Ecto neural progenitor cell (in vitro differentiated cells): Measurements from ENCODE around the gene LRRC27.

Experiments
- DNase-seq: peaks from one replicate; pipeline ENCODE4 v3.0.0-alpha.2; 2018; ENCODE audit warnings: low spot score

Gene LRRC27

DNA sequence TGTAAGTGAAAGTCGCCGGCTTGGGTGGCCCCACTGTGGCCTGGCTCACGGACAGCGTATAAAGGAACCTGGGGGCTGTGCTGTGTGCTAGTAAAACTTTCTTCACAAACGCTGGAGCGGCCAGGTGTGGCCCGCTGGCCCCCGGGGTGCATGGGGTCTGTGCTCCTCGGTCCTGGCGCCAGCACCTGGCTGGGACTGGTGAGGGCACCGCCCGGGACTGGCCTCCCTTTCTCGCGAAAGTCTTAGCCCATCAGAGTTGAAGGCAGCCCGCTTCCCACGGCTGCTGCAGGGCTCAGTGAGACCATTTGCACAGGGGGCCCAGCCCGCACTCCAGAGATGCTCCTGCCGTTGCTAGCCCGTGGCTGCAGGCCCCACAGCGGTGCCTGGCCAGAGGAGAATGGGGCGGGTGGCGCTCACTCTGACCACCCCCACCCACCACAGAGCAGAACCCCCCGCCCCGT lies 70.8 kb downstream of the LRRC27 start:
- DNase-seq = no peak

DNA sequence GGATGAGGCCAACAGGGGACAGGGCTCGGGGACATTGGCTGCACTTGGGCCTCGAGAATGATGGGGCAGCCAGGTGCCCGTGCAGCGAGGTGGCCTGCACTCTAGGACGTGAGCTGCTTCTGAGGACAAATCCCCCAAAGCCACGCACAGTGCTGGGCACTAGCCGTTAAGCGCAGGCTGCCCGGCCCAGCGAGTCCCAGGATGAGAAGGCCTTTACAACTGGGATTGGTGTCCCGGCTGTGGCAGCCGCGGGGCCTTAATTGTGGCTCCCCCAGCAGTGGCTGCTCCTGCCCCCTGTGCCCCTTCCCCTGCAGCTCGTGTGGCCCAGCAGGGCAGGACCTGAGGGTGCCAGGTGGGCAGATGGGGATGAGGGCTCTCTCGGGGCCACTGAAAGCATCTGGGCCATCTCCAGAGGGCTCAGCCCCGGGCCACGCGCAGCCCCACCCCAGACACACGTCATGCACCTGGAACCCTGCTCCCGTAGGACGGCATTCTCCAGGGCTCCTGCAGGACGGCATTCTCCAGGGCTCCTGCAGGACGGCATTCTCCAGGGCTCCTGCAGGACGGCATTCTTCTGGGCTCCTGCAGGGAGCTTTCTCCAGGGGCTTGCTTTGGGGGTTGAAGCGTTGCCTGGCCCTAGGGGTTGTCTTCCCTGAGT lies 71.6 kb downstream of the LRRC27 start:
- no peak for DNase-seq

DNA sequence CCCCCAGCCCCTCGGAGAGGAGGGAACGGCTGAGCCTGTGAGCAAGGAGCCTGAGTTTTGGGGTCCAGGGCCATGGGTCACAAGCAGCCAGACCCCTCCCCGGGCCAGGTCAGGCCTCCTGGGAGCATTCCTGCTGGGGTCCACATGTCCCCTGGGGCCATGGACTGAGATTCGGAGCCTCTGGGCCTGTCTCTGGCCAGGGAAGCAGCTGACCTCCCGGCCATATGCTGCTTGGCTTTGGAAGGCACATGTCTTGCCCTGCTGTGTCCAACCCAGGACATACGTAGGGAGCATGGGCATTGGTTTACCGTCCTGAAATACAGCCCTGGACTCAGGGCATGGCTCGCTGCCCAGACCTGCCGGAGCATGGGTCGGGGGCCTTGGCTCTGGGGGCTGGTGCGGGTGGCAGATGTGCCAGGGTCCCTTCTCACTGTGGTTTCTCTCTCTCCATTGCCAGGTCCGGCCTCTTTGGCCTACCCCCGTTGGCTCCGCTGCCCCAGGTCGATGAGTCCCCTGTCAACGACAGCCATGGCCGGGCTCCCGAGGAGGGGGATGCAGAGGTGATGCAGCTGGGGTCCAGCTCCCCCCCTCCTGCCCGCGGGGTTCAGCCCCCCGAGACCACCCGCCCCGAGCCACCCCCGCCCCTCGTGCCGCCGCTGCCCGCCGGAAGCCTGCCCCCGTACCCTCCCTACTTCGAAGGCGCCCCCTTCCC lies 72.3 kb downstream of the LRRC27 start:
- no peak for DNase-seq

DNA sequence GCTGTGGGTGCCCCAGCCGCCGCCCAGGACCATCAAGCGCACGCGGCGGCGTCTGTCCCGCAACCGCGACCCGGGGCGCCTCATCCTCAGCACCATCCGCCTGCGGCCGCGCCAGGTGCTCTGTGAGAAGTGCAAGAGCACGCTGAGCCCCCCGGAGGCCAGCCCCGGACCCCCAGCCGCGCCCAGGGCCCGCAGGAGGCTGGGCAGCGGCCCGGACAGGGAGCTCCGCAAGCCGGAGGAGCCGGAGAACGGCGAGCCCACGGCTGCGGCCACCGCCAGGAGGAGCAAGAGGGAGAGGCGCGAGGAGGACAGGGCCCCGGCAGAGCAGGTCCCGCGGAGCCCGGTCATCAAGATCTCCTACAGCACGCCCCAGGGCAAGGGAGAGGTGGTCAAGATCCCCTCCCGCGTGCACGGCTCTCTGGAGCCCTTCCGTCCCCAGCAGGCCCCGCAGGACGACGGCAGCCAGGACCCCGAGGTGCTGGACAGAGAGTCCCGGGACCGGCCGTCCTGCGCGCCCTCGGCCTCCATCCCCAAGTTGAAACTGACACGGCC lies 73.0 kb downstream of the LRRC27 start:
- DNase-seq = no peak

DNA sequence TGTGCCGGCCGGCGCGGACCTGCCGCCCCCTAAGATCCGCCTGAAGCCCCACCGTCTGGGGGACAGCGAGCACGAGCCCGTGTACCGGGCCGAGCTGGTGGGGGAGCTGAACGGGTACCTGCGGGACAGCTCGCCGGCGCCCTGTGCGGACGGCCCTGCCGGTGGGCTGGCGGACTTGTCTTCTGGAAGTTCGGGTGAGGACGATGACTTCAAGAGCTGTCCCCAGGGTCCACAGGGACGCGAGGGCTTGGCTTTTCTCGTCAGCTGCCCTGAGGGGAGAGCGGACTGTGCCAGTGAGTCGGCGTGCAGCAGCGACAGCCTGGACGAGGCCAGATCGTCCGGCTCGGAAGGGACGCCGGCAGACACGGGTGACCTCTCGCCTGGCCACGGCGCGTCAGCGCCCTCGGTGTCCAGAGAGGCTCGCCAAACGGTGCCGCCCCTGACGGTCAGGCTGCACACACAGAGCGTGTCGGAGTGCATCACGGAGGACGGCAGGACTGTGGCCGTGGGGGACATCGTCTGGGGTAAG lies 73.5 kb downstream of the LRRC27 start:
- no peak for DNase-seq

DNA sequence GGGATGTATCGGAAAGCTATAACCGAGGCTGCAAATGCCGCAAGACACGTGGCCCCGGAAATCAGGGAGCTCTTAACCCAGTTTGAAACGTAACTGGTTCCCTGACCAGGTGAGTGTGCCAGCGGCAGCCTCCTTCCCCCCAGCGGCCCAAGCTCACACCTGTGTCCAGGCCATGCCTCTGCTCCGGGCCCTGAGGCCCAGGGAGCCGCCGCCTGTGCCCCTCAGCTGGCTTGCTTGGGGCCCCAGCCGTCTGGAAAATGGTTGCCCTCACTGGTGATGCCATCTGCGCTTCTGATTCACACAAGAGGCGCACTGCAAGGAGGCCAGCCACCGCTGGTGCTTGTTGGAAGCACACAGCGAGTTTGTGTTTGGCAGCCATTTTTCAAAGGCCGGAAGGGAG lies 74.2 kb downstream of the LRRC27 start:
- no peak for DNase-seq

DNA sequence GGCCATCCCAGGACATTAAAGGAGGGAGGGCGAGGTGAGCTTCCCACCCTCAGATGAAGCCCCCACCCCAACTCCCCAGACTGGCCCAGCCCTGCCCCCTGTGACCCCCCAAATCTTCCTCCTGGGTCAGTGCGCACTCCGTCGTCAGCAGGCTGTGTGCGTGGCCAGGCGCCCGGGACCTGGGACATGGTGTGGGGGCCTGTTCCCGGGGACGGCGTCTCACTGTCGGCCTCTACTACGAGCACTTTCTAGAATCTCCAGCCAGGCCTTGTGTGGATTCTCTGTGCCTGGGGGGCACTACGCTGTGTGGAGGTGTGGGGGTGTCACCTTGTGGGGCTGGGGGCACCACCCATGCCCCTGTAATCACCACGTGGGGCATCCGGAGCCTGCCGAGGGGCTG lies 74.8 kb downstream of the LRRC27 start:
- no peak for DNase-seq

DNA sequence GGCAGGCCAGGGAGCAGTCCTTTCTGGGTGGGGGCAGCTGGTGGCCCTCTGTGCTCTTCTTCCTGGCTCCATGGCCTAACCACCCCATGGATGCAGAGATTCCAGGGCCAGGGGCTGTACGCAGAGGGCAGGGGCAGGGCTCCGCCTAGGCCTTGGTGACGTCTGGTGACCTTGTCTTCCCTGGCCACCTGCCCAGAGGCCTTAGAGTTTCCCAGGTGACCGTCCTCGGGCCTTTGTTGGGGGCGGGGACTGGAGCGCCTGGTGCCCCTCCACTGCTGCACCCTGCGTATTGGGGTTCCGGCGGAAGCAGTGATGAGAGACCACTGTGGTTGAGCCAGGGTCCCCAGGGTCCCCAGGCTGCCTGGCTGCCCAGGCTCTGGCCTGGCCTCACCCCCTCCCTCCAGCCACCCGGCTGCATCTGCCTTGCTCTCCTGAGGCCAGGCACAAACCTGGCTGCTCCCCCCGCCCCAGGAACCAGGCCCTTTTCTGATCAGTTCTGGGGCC lies 75.3 kb downstream of the LRRC27 start:
- no peak for DNase-seq

DNA sequence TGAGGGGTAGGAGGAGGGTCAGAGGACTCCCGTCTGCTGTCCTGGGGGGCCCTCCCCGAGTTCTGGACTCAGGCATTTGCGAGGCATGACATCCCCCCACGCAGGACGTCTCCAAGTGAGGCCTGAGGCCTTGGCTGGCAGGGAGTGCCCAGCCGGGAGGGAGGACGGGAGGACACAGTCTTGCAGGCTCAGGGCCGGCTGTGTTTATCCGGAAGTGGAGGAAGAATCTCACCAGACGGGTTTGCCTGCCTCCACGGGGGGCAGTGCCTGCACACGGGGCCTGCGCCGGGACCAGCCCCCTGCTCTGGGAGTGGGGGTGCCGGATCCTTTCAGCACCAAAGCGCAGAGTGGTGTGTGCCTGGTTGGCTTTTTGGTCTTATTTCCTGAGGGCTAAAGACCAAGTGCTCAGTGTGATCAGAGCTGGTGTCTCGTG lies 75.9 kb downstream of the LRRC27 start:
- no peak for DNase-seq

DNA sequence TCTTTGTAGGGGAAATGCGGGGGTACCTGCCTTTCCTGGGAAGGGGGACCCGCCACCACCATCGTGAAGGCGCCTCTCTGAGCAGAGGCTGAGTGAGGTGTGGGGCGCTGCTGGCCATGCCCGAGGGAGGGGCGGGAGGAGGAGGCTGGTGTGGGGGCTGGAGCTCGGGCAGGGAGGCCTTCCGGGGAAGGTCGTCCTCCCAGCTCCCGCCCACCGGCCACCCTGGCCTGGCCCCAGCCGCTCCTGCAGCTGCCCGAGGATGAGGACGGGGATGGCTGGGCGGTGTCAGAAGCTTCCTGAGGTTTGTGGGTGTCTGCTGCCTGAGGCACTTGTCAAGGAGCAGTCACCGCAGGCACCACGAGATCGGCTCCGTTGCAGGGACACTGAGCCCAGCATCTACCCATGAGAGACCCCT lies 76.4 kb downstream of the LRRC27 start:
- DNase-seq = no peak

DNA sequence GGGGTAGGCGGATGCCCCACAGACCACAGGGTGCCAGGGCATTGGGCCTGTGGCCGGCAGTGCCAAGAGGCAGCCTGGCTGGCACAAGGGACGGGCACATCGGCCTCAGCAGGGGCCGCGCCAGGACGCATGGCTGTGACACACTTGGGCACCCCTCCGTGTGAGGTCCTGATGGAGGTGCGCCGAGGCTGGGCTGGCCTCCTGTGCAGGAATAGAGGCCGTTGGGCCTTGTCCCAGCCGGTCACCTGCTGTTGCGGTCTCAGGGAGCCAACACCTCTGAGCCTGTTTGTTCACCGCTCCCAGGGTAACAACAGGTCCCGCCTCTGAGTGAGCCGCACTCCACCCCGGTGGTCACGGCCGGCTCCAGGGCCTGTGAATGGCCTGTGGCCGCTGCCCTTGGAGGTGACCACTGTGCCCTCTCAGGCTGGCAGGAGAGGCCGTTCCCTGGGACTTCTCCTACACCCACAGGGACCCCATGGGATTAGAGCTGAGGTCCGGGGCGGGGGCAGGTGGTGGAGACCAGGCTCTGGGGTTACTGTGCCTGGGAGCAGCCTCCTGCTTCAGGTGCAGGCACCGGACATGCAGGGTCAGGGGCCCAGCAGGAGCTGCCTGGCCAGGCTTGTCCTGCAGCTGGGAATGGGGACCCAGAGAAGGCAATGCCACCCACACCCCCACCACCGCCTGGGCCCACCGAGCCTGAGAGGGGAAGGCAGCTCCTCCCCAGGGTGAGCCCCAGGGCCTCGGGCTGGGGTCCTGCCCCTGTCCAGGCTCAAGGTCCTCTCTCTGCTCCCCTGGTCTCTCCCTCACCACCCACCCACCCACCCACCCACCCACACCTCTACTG lies 77.1 kb downstream of the LRRC27 start:
- no peak for DNase-seq

DNA sequence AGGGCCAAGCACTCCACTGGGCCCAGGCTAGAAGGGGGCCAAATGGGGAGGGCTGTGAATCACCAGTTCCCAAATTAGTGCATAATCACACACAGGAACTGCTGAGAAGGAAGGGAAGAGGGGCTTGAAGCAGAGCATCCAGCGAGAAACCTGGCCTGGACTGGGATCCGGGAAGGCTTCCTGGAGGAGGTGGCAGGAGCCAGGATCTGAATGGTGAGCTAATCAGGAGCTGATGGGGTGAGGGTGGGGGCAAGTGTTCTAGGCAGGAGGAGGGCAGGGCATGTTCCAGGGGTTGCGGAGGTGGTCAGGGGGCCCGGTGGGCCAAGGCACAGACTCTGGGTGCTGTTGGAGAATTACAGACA lies 77.7 kb downstream of the LRRC27 start:
- DNase-seq = no peak

DNA sequence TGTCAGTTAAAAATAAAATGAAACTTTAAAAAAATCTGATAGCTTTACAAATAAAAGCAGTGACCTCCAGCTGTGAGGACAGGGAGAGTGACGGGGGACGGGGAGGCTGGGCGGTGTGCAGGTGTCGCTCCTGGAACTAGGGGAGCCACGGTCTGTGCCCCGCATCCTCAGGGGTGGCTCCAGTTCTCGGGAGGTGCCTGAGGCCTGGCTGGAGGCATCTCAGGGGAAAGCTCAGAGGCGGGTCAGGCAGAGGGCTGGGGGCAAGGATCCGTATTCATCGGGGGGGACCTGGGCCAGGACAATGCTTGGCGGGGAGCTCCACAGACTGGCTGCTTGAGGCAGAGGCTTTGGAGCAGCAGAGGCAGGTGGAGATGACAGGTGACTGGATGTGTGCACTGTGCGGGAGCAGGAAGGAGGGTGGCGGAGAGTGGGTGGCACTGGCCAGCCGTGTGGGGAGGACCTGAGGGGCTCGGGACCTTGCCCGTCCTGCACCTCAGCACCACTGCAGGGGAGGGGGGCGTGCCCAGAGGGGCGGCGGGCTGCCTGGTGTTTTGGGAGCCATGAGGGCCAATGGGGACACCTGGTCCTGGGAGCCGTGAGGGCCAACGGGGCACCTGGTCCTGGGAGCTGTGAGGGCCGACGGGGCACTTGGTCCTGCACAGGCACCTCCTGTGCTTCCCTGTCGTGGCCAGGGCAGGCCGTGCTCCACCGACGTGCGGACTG lies 78.2 kb downstream of the LRRC27 start:
- DNase-seq = no peak

DNA sequence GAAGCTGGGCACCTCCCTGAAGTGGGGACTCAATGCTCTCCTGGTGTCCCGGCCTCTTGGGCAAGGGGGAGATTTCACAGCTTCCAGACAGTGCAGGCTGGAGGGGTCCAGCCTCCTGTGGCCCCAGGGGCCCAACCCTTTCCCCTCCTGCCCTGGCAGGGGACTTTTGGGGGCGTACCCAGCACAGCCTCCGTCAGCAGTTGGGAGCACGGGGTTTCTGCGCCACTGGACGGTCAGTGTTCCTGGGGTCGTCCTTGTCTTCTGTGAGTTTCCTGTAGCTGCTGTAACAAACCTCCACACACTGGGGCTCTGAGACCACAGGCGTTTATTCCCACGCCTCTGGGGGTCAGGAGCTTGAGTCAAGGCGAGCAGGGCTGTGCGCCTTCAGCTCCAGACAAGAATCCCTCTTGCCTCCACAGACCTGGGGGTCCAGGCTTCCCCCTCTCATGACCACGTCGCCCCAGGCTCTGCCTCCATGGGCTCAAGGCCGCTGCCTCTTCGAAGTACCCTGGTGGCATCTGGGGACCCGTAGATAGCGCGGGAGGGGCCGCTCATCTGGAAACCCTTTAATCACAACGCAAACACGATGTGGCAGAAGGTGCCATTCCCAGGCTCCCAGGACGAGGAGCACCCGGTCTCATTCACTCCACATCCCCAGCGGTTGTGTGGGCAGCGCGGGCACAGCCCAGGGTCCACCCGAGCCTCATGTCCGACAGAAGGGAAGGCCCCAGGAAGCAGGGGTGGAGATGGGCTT lies 79.0 kb downstream of the LRRC27 start:
- no peak for DNase-seq

DNA sequence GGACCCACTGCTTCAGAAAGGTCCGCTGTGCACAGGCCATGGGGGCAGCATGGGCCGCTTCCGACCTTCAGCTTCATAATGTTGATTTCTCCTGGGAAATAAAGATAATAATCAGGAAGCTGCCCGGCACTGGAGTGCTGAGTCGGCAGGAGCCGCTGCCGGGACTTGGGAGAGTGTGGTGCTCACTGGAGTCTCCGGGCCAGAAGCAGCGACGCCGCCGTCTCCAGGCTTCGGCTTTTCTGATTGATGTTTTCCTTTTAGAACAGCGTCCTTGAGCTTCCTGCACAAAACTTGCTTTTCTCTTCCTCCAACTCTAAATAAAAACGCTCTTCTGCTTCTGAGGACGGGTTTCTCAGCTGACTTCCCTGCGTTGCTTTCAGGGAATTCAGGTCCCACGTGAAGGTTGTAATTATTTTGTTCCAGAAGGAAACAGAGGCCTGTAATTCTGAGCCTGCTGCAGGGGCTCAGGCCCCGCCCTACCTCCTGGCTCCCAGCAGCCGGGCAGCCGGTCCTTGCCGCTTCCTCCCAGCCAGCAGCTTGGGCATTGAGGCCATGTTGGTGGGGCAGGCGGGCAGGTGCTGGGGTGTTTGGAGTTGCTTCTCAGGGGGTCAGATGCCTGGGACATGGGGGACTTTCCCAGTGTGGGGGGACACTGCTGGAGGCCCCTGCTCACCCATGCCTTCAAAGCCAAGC lies 79.7 kb downstream of the LRRC27 start:
- DNase-seq = no peak

DNA sequence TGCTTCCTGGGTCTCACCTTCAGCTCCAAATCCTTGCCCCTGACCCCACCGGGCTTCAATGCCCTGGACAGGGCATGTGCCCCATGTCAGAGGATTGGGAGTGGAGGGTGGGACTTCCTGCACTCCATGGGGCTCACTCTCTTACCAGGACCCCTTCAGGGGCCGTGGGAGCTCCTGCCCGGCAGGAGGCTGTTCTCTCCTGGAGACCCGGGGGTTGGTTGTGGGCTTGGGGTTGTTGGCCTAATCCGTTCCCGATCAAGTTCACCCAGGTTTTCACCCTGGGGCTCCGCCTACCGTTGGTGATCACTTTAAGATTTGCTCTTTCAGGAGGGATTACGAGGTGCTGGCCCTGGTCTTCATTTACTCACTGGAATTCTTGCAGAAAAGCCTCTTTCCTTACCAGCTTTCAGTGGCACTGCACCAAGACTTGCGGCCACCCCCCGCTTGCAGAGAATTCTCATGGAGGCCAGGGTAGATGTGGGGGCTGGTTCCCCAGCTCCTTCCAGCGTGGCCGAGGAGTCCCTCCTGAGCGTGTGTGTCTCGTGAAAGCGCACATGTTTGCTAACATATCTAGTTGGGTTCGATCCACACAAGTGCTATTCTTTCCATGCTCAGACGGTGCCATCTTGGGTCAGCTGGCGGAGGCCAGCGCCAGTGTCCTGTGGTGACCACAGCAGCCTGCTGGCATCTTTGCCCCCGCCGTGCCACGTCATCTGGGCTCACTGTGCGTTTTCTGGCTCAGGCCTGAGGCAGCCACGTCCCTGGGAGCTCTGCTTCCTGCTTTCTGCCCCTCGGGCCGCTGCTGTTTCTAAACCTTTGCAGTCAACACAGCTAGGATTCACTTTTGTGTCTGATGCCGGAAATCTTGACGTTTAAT lies 80.6 kb downstream of the LRRC27 start:
- no peak for DNase-seq

DNA sequence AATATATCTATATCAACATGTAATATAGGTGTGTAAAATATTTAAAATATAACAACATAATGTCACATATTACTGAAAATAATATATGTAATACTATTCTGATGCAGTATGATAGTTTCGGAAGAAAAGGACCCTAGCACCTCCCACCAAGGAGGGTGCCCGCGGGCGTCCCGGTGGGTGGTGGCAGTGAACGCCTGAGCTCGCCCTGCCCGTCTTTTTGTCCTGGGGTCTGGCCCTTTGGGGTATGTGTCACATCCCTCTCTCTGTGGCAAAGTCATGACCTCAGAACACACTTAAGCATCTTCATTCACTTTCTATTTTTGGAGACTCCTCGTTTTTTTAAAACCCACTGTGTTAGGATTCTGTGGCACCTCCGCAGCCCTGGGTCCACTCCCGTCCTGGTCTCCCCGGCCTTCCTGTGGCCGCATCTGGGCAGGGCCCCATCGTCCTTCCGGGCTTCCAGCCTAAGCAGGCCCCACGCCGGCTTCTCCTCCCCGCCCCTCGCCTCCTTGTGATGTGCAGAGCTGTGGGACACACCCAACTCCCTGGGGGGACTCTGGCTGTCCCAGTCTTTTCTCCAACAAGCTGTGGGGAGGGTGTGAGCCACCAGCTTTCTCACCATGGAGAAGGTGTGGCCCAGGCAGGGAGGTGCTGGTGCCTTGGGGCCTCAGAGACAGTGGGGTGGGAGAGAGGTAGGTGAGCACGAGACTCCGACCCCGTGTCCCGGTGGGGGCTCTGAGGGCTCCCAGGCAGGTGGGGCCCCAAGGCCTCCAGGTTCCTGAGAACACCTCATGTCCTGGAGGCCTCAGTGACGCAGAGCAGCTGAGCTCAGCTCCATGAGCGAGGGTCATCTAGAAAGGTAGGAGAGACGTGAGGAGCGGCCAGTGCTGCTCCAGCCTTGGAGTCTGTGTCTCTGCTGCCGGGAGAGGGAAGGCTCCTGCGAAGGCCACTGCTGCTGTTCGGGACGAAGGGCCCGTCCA lies 81.5 kb downstream of the LRRC27 start:
- DNase-seq = no peak
